Thoracic aorta (tissue), 2 donors: ENCODE results near the gene GP1BB. TPM values are rescaled to one million over a fixed set of nuclear protein-coding genes. Genes with fewer than 3 reads are reported as not detected.

Experiments used
- ATAC-seq: fragments of 150-250 bp; one replicate; pipeline ENCODE4 v1.8.0; 2017; ENCODE audit warnings: low read depth; ENCODE audit not compliant: insufficient number of reproducible peaks, low FRiP score
- DNase-seq: peaks from one replicate; pipeline ENCODE4 v3.0.0-alpha.2; 2020; ENCODE audit warnings: low spot score
- H3K27ac ChIP-seq, 2 donors: fragments of 200-600 bp; sonication (generic); 1 replicate in 1 of 2; 2 replicates in 1 of 2; pipeline ENCODE4 v1.5.1; 2016; ENCODE audit warnings: mild to moderate bottlenecking in 2 of 2, moderate library complexity in 2 of 2
- H3K27me3 ChIP-seq: fragments of 200-600 bp; sonication (generic); replicated peaks from 2 replicates; pipeline ENCODE4 v1.6.0; 2016; ENCODE audit warnings: mild to moderate bottlenecking; ENCODE audit not compliant: insufficient read depth
- H3K36me3 ChIP-seq: fragments of 200-600 bp; sonication (generic); one replicate; pipeline ENCODE4 v1.5.1; 2016
- H3K4me1 ChIP-seq, 2 donors: fragments of 200-600 bp; sonication (generic); 1 replicate in 1 of 2; 2 replicates in 1 of 2; pipeline versions ENCODE4 v1.5.1 to v1.6.0; 2016; ENCODE audit warnings: low read depth in 2 of 2, mild to moderate bottlenecking in 1 of 2; ENCODE audit not compliant: control insufficient read depth in 1 of 2
- H3K4me3 ChIP-seq: fragments of 200-600 bp; sonication (generic); 2 replicates; pipeline ENCODE4 v1.5.1; 2016; ENCODE audit warnings: mild to moderate bottlenecking
- H3K9me3 ChIP-seq: fragments of 200-600 bp; sonication (generic); 2 replicates; pipeline ENCODE4 v1.5.1; 2016
- total RNA-seq, 2 donors: library from RNA; depleted of rRNA; stranded (reverse); fragments of >200 nt; gene quantifications; one replicate each; pipeline versions ENCODE4 v1.1.0 to v1.2.3, GENCODE V29; 2016
- TF ChIP-seq, protein P1 (sequence below): fragments of 200-600 bp; sonication (generic); IDR thresholded peaks from one replicate; pipeline ENCODE4 v1.5.1; 2019; ENCODE audit warnings: antibody characterized with exemption

Gene GP1BB
- total RNA-seq, 2 donors from 2014 or later, result 13.1 to 30.3 TPM

DNA sequence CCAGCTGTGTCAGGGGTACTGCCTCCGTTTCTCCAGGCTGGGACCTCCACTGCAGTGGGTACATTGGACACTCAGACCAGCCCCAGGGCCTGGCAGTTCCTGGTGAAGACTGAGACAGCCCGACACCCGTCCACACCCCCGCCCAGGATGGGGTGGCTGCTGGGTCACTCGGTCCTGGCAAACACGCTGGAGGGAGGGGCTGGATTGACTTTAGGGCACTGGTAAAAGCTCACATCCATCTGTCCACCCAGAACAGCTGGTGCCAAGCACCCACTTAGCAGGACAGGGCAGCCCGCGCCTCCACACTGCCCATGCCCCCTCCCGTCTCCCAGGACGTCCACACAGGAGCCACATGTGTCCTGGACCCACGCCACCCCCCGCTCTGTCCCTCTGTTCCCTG is 26.5 kb downstream of the GP1BB start:
- Histone ChIP-seq H3K36me3 (no peaks in the 10 kb centered on the region), H3K27ac (no peak overlapping the region), H3K27me3 (peaks cover 4% of the 10 kb centered on the region), H3K4me3 (no peak overlapping the region), H3K4me1 (peaks cover 0 to 3% of the 10 kb centered on the region in 2 donors), H3K9me3 (no peaks in the 10 kb centered on the region)
- ATAC-seq (no peak), DNase-seq (no peak)
- TF ChIP-seq, protein P1, sequence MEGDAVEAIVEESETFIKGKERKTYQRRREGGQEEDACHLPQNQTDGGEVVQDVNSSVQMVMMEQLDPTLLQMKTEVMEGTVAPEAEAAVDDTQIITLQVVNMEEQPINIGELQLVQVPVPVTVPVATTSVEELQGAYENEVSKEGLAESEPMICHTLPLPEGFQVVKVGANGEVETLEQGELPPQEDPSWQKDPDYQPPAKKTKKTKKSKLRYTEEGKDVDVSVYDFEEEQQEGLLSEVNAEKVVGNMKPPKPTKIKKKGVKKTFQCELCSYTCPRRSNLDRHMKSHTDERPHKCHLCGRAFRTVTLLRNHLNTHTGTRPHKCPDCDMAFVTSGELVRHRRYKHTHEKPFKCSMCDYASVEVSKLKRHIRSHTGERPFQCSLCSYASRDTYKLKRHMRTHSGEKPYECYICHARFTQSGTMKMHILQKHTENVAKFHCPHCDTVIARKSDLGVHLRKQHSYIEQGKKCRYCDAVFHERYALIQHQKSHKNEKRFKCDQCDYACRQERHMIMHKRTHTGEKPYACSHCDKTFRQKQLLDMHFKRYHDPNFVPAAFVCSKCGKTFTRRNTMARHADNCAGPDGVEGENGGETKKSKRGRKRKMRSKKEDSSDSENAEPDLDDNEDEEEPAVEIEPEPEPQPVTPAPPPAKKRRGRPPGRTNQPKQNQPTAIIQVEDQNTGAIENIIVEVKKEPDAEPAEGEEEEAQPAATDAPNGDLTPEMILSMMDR, result no peak

DNA sequence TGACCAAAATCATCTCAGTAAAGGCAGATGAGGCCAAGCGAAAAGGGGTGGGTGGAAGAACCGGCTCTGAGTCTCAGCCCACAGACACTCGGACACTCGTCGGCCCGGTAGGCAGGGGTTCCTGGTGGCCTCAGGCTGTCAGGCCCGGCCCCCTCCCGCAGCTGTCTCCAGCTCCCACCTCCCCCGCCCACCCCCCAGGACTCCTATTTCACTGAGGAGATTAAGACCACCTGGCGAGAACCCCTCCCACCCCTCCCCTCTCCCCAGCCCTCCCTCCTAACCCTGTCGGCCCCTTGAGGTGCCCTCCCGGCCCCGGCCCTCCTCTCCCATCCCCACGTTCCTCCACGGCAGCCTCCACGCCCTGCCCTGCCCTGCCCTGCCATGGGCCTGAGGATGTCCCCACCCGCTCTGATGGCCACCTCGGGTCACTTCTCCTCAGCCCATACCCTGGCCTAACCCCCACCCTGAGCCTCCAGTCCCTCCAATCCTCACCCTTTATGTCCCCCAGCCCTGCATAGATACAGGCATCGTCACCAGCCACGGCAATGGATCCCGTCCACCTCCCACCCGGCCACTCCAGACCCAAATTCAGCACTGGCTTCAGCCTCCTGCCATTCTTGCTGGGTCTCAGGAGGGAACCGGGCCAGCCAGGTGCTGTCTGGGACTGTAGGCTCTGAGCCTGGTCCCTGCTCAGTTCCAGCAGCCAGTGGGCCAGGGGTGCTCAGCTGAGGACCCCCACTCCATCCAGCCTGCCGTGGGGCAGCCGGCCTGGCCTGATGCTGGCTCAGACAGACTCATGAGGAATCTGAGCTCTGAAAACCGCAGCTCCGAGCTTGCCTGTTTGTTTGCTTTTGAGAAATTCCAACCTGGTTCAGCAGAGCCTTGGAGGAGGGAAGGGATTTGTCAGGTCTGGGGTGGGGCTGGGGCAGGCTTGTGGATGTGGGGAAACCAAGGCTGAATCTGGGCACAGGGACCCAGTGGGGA is 27.5 kb downstream of the GP1BB start:
- ATAC-seq, result no peak
- Histone ChIP-seq H3K27me3 (peaks cover 4% of the 10 kb centered on the region), H3K4me3 (no peak overlapping the region), H3K9me3 (no peaks in the 10 kb centered on the region), H3K36me3 (no peaks in the 10 kb centered on the region), H3K4me1 (peaks cover 3 to 12% of the 10 kb centered on the region in 2 donors), H3K27ac (no peak overlapping the region)
- TF ChIP-seq, protein P1, result no peak
- DNase-seq, result no peak

DNA sequence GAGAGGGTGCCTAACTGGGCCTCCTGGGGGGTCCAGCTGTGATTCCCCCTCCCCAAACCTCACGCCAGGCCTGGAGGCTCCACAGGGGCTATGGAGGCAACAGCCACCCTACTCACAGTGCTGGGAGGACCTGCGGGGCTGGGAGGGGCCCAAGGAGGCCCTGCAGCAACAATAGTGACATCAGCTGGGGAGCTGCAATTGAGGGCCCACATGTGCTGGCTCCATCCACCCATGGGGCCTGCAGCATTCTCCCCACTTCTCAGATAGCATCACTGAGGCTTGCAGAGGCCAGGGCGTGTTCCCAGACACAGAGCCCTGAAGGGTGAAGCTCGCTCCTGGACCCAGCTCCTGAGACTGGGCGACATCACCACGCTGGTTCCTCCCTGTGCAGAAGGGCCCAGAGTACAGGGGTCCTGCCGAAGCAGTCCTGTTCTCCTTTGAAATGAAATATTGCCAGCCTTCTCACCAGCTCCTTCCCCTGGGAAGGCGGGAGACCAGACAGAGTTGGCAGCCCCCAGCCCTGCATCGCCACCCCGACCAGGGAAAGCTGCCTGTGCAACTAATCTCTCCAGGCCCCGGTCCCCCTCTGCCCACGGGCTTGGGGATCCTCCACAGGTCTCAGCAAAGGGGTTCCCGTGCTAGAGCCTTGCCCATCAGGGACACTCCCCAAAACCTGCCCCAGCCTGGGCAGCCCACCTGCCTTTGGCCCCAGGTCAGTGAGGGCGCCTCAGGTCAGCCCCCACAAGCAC is 28.3 kb downstream of the GP1BB start:
- ATAC-seq, result no peak
- peaks cover 4% of the 10 kb centered on the region for H3K27me3 ChIP-seq
- H3K9me3 ChIP-seq, result no peaks in the 10 kb centered on the region
- no peak overlapping the region for H3K4me3 ChIP-seq
- TF ChIP-seq, protein P1, result no peak
- H3K4me1 ChIP-seq, result peaks cover 6 to 19% of the 10 kb centered on the region in 2 donors
- no peak overlapping the region for H3K27ac ChIP-seq
- H3K36me3 ChIP-seq, result no peaks in the 10 kb centered on the region
- no peak for DNase-seq

DNA sequence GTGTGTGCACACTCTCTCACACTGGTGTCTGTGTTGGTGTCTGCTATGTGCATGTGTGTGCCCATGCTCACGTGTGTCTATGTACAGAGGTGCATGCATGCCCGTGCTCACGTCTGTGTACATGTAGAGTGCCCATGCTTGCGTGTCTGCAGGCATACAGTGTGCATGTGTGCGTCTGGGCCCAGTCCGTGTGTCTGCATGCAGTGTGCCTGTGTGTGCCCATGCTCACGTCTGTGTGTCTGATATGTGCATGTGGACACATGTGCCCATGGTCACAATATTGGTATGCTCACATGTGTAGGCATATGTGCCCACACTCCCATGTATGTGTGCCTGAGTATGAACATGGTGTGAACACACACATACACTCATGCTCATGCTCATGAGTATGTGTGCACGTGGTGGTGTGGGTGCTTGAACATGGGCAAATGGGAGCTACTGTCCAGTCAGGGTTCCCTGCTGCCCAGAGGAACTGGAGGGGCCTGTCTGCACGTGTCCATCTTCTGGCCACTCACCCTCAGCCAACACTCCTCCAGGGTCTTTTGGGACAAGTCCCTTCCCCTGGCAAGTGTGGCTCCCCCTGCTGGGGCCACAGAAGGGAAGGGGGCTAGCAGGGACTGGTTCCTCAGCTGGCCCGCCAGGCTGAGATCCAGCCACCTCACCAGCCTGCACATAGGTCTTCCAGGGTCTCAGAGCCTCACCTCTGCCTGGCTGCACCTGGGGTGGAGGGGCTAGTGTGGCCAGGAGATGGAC is 29.9 kb downstream of the GP1BB start:
- TF ChIP-seq, protein P1, result no peak
- H3K27me3 ChIP-seq, result peaks cover 4% of the 10 kb centered on the region

More for the DNA sequence above, 29.9 kb downstream of the GP1BB start:
- no peaks in the 10 kb centered on the region for H3K9me3 ChIP-seq
- DNase-seq, result no peak
- H3K27ac ChIP-seq, result no peak overlapping the region
- no peak overlapping the region for H3K4me3 ChIP-seq
- no peaks in the 10 kb centered on the region for H3K36me3 ChIP-seq
- no peak for ATAC-seq
- peaks cover 6 to 27% of the 10 kb centered on the region in 2 donors for H3K4me1 ChIP-seq
